LoVo (cell line): Measurements from ENCODE around the gene RGS9.
"Not testable (repeated sequence)": the region's sequence is repeated elsewhere in the genome, so short reads cannot be mapped to it uniquely, and the experiment has no call there.

Source experiments
- DNase-seq: peaks from one replicate; pipeline ENCODE4 v3.0.0-alpha.2; 2016; ENCODE audit warnings: low spot score

The RGS9 gene

GRCh38 chr17:65183736-65184135, 46.6 kb downstream of the RGS9 start:
- no peak for DNase-seq

- DNase-seq = no peak
These were observed 47.2 kb downstream of the RGS9 start for GRCh38 chr17:65184235-65184959.

- DNase-seq = no peak
These were observed 47.9 kb downstream of the RGS9 start for GRCh38 chr17:65185062-65185461.

- no peak for DNase-seq
These were observed 48.7 kb downstream of the RGS9 start for GRCh38 chr17:65185668-65186382.

GRCh38 chr17:65190467-65191097, 53.4 kb downstream of the RGS9 start:
- no peak for DNase-seq

- DNase-seq = no peak
These were observed 54.9 kb downstream of the RGS9 start for GRCh38 chr17:65191811-65192740.

- DNase-seq = no peak
These were observed 56.1 kb downstream of the RGS9 start for GRCh38 chr17:65193305-65193704.

GRCh38 chr17:65193716-65194293, 56.6 kb downstream of the RGS9 start:
- no peak for DNase-seq

GRCh38 chr17:65194670-65195334, 57.6 kb downstream of the RGS9 start:
- DNase-seq = no peak

- DNase-seq = no peak
These were observed 58.5 kb downstream of the RGS9 start for GRCh38 chr17:65195716-65196115.

- DNase-seq = no peak
These were observed 59.4 kb downstream of the RGS9 start for GRCh38 chr17:65196617-65197016.

- DNase-seq = no peak
These were observed 60.0 kb downstream of the RGS9 start for GRCh38 chr17:65197201-65197600.

- peak; percentile 76 for DNase-seq
These were observed 61.6 kb downstream of the RGS9 start for GRCh38 chr17:65198653-65199382.

- no peak for DNase-seq
These were observed 64.2 kb downstream of the RGS9 start for GRCh38 chr17:65201331-65201730.

GRCh38 chr17:65202844-65203571, 65.8 kb downstream of the RGS9 start:
- DNase-seq = no peak

- no peak for DNase-seq
These were observed 66.8 kb downstream of the RGS9 start for GRCh38 chr17:65204001-65204400.

- no peak for DNase-seq
These were observed 68.5 kb downstream of the RGS9 start for GRCh38 chr17:65205655-65206054.

GRCh38 chr17:65207448-65207847, 70.3 kb downstream of the RGS9 start:
- DNase-seq = not testable (repeated sequence)

- no peak for DNase-seq
These were observed 71.5 kb downstream of the RGS9 start for GRCh38 chr17:65208717-65209116.

- DNase-seq = no peak
These were observed 81.1 kb downstream of the RGS9 start for GRCh38 chr17:65218261-65218660.
